Vagina (tissue), 2 donors: ENCODE measurements around the gene RANGAP1. TPM values are rescaled to one million over a fixed set of nuclear protein-coding genes. Genes with fewer than 3 reads are reported as not detected.
A peak's percentile ranks its signal among the peaks of the same experiment; 100 is the strongest.

Experiments used
- DNase-seq, 2 donors: peaks; one replicate each; pipeline ENCODE4 v3.0.0-alpha.2; 2017; ENCODE audit errors: extremely low spot score in 2 of 2
- H3K27ac ChIP-seq: fragments of 200-600 bp; sonication (generic); one replicate; pipeline ENCODE4 v1.5.1; 2019
- H3K27me3 ChIP-seq: fragments of 200-600 bp; sonication (generic); one replicate; pipeline ENCODE4 v1.5.1; 2019
- H3K36me3 ChIP-seq, 2 donors: fragments of 200-600 bp; sonication (generic); one replicate each; pipeline ENCODE4 v1.5.1; 2017 to 2019
- H3K4me1 ChIP-seq: fragments of 200-600 bp; sonication (generic); one replicate; pipeline ENCODE4 v1.5.1; 2019
- H3K4me3 ChIP-seq, 2 donors: fragments of 200-600 bp; sonication (generic); 1 replicate in 1 of 2; 2 replicates in 1 of 2; pipeline ENCODE4 v1.5.1; 2016 to 2019
- H3K9me3 ChIP-seq: fragments of 200-600 bp; sonication (generic); one replicate; pipeline ENCODE4 v1.5.1; 2019
- CTCF ChIP-seq, 3 experiments: fragments of 450-650 bp in 2 of 3; fragments of 200-600 bp in 1 of 3; sonication (generic) in 1 of 3; IDR thresholded peaks; one replicate each; pipeline ENCODE4 v1.5.1; 2017 to 2019; ENCODE audit warnings: antibody characterized with exemption in 3 of 3, mild to moderate bottlenecking in 2 of 3, moderate library complexity in 2 of 3
- POLR2A ChIP-seq, 2 donors: fragments of 450-650 bp; IDR thresholded peaks; one replicate each; pipeline ENCODE4 v1.6.1; 2017; ENCODE audit warnings: antibody characterized with exemption in 2 of 2, mild to moderate bottlenecking in 2 of 2, moderate library complexity in 2 of 2
- POLR2AphosphoS5 ChIP-seq, 2 donors: sonication (generic); formaldehyde crosslinking; IDR thresholded peaks; one replicate each; pipeline ENCODE4 v1.9.0; 2017; ENCODE audit warnings: antibody characterized with exemption in 2 of 2, mild to moderate bottlenecking in 2 of 2, low read depth in 1 of 2; ENCODE audit not compliant: insufficient read depth in 1 of 2
- intact Hi-C: fragments of 100-400 bp; cut with DNase I; formaldehyde crosslinking; loops from one replicate; pipeline ENCODE4 v1.15.1; 2023
- total RNA-seq: library from RNA; depleted of rRNA; stranded (reverse); fragments of >200 nt; gene quantifications from one replicate; pipeline ENCODE4 v1.2.3, GENCODE V29; 2016

RANGAP1 gene
- total RNA-seq, 1 donor from 2014 or later: 45.7 TPM

- Histone ChIP-seq H3K4me3 (no peak overlapping the region), H3K36me3 (peaks cover 0 to 52% of the 10 kb centered on the region in 2 donors), H3K9me3 (no peaks in the 10 kb centered on the region), H3K4me1 (no peaks in the 10 kb centered on the region), H3K27ac (no peak overlapping the region), H3K27me3 (no peaks in the 10 kb centered on the region)
- no peak for DNase-seq
- intact Hi-C loops: no loop called here
- TF ChIP-seq POLR2A (IDR thresholded peaks at IDR 0.05) (no peak), POLR2AphosphoS5 (IDR thresholded peaks at IDR 0.05; ENCODE audit: insufficient read depth in 1 of 2, low read depth in 1 of 2) (no peak), CTCF (IDR thresholded peaks at IDR 0.05) (no peak)
Measured at GRCh38 chr22:41226723-41227655, 59.0 kb downstream of the RANGAP1 start.

GRCh38 chr22:41223535-41223934 is 62.5 kb downstream of the RANGAP1 start:
- Histone ChIP-seq H3K9me3 (no peaks in the 10 kb centered on the region), H3K4me1 (no peaks in the 10 kb centered on the region), H3K27ac (no peak overlapping the region), H3K4me3 (no peak overlapping the region), H3K27me3 (no peaks in the 10 kb centered on the region), H3K36me3 (peaks cover 4 to 76% of the 10 kb centered on the region in 2 donors)
- intact Hi-C loops: loop anchor here (1.0 kb wide), 1 partner anchor 109 kb away; no protein-coding TSS in a partner anchor
- no peak for DNase-seq
- no peak for TF ChIP-seq POLR2AphosphoS5 (IDR thresholded peaks at IDR 0.05; ENCODE audit: insufficient read depth in 1 of 2, low read depth in 1 of 2)
- no peak for TF ChIP-seq CTCF (IDR thresholded peaks at IDR 0.05)
- TF ChIP-seq POLR2A (IDR thresholded peaks at IDR 0.05): no peak

- intact Hi-C loops: loop anchor here (1.0 kb wide), 1 partner anchor 109 kb away; no protein-coding TSS in a partner anchor
- H3K27ac ChIP-seq: no peak overlapping the region
- TF ChIP-seq POLR2AphosphoS5 (IDR thresholded peaks at IDR 0.05; ENCODE audit: insufficient read depth in 1 of 2, low read depth in 1 of 2) (no peak), CTCF (IDR thresholded peaks at IDR 0.05) (no peak)
- H3K9me3 ChIP-seq: no peaks in the 10 kb centered on the region
- H3K27me3 ChIP-seq: no peaks in the 10 kb centered on the region
- no peak overlapping the region for H3K4me3 ChIP-seq
- peaks cover 3% of the 10 kb centered on the region for H3K4me1 ChIP-seq
- H3K36me3 ChIP-seq: peaks cover 4 to 75% of the 10 kb centered on the region in 2 donors
- no peak for DNase-seq
Measured at GRCh38 chr22:41222846-41223507, 63.0 kb downstream of the RANGAP1 start.

GRCh38 chr22:41217553-41218157 is 68.3 kb downstream of the RANGAP1 start:
- intact Hi-C loops: no loop called here
- peak overlapping the region in 1 of 2 donors; percentile 19 for H3K4me3 ChIP-seq
- no peak for DNase-seq

More at GRCh38 chr22:41217553-41218157, 68.3 kb downstream of the RANGAP1 start:
- H3K27ac ChIP-seq: peak overlapping the region; percentile 53
- no peak for TF ChIP-seq CTCF (IDR thresholded peaks at IDR 0.05)
- TF ChIP-seq POLR2AphosphoS5 (IDR thresholded peaks at IDR 0.05; ENCODE audit: insufficient read depth in 1 of 2, low read depth in 1 of 2): peak; percentile 60 to 69
- no peak for TF ChIP-seq POLR2A (IDR thresholded peaks at IDR 0.05)
- H3K4me1 ChIP-seq: peaks cover 19% of the 10 kb centered on the region
- H3K36me3 ChIP-seq: peaks cover 4 to 45% of the 10 kb centered on the region in 2 donors
- no peaks in the 10 kb centered on the region for H3K27me3 ChIP-seq
- no peaks in the 10 kb centered on the region for H3K9me3 ChIP-seq
